ENCODE results near the gene FA2H.

DNA sequence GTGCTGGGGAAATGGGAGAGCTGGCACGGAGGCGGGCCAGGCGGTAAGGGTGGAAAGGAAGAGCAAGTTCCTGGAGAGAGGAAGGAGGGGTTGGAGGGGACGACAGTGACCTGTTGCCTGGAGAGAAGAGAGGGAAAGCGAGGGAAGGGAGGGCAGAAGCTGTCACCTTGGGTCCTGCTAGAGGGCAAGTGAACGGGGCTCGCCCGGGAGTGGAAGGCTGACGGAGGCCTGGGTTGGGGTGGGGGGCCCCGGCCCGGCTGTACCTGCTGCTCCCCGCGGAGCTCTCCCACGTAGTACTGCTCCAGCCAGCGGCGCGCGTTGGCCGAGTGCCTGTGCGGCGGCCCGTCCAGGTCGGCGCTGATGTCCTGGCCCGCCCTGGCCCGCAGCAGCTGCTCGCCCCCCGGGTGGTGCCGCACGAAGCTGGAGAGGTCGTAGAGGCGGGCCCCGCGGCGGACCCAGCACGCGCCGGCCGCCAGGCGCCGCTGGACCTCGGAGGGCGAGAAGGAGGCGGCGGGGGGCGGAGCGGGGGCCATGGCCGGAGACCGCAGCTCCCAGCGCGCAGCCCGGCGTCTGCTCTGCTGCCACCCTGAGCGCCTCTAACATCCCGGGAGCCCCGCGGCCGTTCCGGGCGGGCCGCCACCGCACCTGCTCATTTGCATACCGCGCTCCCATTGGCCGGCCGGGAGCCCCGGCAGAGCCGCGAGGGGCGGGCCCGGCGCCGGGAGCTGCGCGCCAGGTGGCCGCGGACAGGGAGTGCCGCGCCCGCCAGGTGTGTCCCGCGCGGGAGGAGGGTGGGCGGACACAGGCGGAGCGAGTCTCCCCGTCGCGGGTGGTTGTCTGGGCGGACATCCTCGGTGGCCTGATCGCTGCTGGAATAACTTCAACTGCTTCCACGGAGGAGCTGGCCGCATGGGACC, at the start of gene FA2H:
- TF ChIP-seq, protein P1, sequence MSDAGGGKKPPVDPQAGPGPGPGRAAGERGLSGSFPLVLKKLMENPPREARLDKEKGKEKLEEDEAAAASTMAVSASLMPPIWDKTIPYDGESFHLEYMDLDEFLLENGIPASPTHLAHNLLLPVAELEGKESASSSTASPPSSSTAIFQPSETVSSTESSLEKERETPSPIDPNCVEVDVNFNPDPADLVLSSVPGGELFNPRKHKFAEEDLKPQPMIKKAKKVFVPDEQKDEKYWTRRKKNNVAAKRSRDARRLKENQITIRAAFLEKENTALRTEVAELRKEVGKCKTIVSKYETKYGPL (CRISPR knock-in tag; IDR thresholded peaks at IDR 0.05), result no peak
- peak; percentile 31; the same call in 1 of the 2 replicates for TF ChIP-seq ZNF768 (CRISPR knock-in tag; IDR thresholded peaks at IDR 0.05)
- TF ChIP-seq, protein P2, sequence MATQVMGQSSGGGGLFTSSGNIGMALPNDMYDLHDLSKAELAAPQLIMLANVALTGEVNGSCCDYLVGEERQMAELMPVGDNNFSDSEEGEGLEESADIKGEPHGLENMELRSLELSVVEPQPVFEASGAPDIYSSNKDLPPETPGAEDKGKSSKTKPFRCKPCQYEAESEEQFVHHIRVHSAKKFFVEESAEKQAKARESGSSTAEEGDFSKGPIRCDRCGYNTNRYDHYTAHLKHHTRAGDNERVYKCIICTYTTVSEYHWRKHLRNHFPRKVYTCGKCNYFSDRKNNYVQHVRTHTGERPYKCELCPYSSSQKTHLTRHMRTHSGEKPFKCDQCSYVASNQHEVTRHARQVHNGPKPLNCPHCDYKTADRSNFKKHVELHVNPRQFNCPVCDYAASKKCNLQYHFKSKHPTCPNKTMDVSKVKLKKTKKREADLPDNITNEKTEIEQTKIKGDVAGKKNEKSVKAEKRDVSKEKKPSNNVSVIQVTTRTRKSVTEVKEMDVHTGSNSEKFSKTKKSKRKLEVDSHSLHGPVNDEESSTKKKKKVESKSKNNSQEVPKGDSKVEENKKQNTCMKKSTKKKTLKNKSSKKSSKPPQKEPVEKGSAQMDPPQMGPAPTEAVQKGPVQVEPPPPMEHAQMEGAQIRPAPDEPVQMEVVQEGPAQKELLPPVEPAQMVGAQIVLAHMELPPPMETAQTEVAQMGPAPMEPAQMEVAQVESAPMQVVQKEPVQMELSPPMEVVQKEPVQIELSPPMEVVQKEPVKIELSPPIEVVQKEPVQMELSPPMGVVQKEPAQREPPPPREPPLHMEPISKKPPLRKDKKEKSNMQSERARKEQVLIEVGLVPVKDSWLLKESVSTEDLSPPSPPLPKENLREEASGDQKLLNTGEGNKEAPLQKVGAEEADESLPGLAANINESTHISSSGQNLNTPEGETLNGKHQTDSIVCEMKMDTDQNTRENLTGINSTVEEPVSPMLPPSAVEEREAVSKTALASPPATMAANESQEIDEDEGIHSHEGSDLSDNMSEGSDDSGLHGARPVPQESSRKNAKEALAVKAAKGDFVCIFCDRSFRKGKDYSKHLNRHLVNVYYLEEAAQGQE (IDR thresholded peaks at IDR 0.05; ENCODE audit: borderline replicate concordance in 1 of 2, low read depth in 1 of 2, low read length in 2 of 2), result no peak
- TF ChIP-seq ZSCAN29 (CRISPR knock-in tag; conservative IDR thresholded peaks at IDR 0.05), result 0 out of 2 replicates have a peak, but pooled peaks have one; percentile 67
- TF ChIP-seq, protein P3, sequence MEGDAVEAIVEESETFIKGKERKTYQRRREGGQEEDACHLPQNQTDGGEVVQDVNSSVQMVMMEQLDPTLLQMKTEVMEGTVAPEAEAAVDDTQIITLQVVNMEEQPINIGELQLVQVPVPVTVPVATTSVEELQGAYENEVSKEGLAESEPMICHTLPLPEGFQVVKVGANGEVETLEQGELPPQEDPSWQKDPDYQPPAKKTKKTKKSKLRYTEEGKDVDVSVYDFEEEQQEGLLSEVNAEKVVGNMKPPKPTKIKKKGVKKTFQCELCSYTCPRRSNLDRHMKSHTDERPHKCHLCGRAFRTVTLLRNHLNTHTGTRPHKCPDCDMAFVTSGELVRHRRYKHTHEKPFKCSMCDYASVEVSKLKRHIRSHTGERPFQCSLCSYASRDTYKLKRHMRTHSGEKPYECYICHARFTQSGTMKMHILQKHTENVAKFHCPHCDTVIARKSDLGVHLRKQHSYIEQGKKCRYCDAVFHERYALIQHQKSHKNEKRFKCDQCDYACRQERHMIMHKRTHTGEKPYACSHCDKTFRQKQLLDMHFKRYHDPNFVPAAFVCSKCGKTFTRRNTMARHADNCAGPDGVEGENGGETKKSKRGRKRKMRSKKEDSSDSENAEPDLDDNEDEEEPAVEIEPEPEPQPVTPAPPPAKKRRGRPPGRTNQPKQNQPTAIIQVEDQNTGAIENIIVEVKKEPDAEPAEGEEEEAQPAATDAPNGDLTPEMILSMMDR (CRISPR knock-in tag; IDR thresholded peaks at IDR 0.05), result peak; percentile 66; the same call in 1 of the 2 replicates
- no peak for TF ChIP-seq RXRB (CRISPR knock-in tag; IDR thresholded peaks at IDR 0.05; ENCODE audit: borderline replicate concordance)
- TF ChIP-seq MAFF (IDR thresholded peaks at IDR 0.05; ENCODE audit: low read depth, low read length), result no peak
